HL-60 (cell line): ENCODE measurements around the gene SMIM1.
"Not testable (repeated sequence)": the region's sequence is repeated elsewhere in the genome, so short reads cannot be mapped to it uniquely, and the experiment has no call there.

Source experiments
- DNase-seq, 2 experiments: peaks; one replicate each; pipeline ENCODE4 v3.0.0-alpha.2; 2010 to 2020; ENCODE audit warnings: low read depth in 1 of 2, low spot score in 1 of 2
- H3K27ac ChIP-seq: fragments of 250-450 bp; sonication (Bioruptor Pico); replicated peaks from 2 replicates; pipeline ENCODE4 v1.5.1; 2020; ENCODE audit warnings: mild to moderate bottlenecking, moderate library complexity
- H3K27me3 ChIP-seq: fragments of 250-450 bp; sonication (Bioruptor Pico); 2 replicates; pipeline ENCODE4 v1.5.1; 2021; ENCODE audit warnings: mild to moderate bottlenecking, moderate library complexity; ENCODE audit not compliant: insufficient read depth, poor library complexity, severe bottlenecking
- H3K4me3 ChIP-seq: replicated peaks from 2 replicates; pipeline ENCODE4 v1.5.1; 2011; ENCODE audit warnings: mild to moderate bottlenecking, control low read depth, low read length; ENCODE audit not compliant: insufficient read depth
- GABPA ChIP-seq: IDR thresholded peaks from 2 replicates; pipeline ENCODE4 v1.6.1; 2012; ENCODE audit warnings: low read depth
- POLR2AphosphoS5 ChIP-seq: IDR thresholded peaks from 2 replicates; pipeline ENCODE4 v1.6.1; 2012; ENCODE audit warnings: low read depth
- SPI1 ChIP-seq: IDR thresholded peaks from 2 replicates; pipeline ENCODE4 v1.6.1; 2012; ENCODE audit warnings: low read depth, mild to moderate bottlenecking, borderline replicate concordance
- TF ChIP-seq, protein P1 (sequence below): IDR thresholded peaks from one replicate; pipeline ENCODE4 v1.5.1; 2011; ENCODE audit warnings: low read length, control low read depth, inconsistent platforms; ENCODE audit not compliant: insufficient read depth
- TF ChIP-seq, protein P2 (sequence below): IDR thresholded peaks from 2 replicates; pipeline ENCODE4 v1.6.1; 2012; ENCODE audit warnings: low read depth; ENCODE audit not compliant: insufficient replicate concordance

SMIM1 gene

DNA sequence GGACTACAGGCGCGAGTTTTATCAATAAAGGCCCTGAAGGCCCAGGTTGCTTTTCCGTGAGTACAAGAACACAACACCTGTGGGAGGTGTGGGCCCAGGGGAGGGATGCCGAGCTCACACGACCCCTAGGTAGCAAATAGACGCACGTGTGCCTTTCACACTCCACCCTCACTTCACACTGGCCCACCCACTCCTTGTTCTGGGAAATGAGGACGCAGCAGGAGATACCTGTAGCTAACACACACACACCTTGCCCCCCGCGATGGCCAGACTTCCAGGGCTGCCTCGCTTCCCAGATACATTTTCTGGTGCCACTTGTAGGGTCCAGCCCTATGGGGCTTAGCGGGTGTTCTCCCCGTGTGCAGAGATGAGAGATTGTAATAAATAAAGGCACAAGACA is 24.6 kb upstream of the SMIM1 start:
- Histone ChIP-seq H3K27ac (no peak overlapping the region), H3K27me3 (peaks cover 4% of the 10 kb centered on the region), H3K4me3 (no peak overlapping the region)
- TF ChIP-seq POLR2AphosphoS5 = no peak
- no peak for TF ChIP-seq SPI1
- TF ChIP-seq GABPA = no peak
- DNase-seq = no peak

DNA sequence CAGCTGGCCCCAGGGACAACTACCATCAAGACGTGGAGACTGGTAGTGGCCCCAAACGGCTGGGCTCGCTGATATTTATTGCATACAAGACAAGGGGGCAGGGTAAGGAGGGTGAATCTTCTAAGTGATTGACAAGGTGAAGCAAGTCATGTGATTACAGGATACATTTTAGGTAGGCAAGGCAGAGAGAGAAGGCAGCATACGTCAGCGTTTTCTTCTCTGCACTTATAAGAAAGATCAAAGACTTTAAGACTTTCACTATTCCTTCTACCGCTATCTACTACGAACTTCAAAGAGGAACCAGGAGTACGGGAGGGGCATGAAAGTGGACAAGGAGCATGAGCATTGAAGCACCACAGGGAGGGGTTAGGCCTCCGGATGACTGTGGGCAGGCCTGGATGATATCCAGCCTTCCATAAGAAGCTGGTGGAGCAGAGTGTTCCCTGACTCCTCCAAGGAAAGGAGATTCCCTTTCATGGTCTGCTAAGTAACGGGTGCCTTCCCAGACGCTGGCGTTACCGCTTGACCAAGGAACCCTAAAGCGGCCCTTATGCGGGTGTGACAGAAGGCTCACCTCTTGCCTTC is 24.1 kb upstream of the SMIM1 start:
- H3K27me3 ChIP-seq, DNase-seq, H3K27ac ChIP-seq, H3K4me3 ChIP-seq: not testable (repeated sequence)

DNA sequence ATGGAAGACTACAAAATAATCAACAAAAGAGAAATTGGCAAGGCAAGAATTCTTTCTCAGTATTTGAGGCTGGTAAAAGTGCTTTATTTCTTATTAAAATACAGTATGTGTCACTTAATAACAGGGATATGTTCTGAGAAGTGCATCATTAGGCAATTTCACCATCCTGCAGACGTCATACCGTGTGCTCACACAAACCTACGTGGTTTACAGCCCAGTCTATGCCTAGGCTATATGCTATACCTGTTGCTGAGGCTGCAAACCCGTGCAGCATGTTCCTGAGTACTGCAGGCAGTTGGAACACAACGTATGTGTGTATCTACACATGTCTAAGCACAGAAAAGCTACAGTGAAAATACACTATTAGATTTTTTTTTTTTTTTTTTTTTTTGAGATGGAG is 23.0 kb upstream of the SMIM1 start:
- TF ChIP-seq, protein P1, sequence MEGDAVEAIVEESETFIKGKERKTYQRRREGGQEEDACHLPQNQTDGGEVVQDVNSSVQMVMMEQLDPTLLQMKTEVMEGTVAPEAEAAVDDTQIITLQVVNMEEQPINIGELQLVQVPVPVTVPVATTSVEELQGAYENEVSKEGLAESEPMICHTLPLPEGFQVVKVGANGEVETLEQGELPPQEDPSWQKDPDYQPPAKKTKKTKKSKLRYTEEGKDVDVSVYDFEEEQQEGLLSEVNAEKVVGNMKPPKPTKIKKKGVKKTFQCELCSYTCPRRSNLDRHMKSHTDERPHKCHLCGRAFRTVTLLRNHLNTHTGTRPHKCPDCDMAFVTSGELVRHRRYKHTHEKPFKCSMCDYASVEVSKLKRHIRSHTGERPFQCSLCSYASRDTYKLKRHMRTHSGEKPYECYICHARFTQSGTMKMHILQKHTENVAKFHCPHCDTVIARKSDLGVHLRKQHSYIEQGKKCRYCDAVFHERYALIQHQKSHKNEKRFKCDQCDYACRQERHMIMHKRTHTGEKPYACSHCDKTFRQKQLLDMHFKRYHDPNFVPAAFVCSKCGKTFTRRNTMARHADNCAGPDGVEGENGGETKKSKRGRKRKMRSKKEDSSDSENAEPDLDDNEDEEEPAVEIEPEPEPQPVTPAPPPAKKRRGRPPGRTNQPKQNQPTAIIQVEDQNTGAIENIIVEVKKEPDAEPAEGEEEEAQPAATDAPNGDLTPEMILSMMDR = no peak
- TF ChIP-seq POLR2AphosphoS5 (no peak), GABPA (no peak), SPI1 (no peak)
- TF ChIP-seq, protein P2, sequence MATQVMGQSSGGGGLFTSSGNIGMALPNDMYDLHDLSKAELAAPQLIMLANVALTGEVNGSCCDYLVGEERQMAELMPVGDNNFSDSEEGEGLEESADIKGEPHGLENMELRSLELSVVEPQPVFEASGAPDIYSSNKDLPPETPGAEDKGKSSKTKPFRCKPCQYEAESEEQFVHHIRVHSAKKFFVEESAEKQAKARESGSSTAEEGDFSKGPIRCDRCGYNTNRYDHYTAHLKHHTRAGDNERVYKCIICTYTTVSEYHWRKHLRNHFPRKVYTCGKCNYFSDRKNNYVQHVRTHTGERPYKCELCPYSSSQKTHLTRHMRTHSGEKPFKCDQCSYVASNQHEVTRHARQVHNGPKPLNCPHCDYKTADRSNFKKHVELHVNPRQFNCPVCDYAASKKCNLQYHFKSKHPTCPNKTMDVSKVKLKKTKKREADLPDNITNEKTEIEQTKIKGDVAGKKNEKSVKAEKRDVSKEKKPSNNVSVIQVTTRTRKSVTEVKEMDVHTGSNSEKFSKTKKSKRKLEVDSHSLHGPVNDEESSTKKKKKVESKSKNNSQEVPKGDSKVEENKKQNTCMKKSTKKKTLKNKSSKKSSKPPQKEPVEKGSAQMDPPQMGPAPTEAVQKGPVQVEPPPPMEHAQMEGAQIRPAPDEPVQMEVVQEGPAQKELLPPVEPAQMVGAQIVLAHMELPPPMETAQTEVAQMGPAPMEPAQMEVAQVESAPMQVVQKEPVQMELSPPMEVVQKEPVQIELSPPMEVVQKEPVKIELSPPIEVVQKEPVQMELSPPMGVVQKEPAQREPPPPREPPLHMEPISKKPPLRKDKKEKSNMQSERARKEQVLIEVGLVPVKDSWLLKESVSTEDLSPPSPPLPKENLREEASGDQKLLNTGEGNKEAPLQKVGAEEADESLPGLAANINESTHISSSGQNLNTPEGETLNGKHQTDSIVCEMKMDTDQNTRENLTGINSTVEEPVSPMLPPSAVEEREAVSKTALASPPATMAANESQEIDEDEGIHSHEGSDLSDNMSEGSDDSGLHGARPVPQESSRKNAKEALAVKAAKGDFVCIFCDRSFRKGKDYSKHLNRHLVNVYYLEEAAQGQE = no peak
- Histone ChIP-seq H3K27ac (no peak overlapping the region), H3K4me3 (no peak overlapping the region), H3K27me3 (peaks cover 4% of the 10 kb centered on the region)
- DNase-seq = no peak

DNA sequence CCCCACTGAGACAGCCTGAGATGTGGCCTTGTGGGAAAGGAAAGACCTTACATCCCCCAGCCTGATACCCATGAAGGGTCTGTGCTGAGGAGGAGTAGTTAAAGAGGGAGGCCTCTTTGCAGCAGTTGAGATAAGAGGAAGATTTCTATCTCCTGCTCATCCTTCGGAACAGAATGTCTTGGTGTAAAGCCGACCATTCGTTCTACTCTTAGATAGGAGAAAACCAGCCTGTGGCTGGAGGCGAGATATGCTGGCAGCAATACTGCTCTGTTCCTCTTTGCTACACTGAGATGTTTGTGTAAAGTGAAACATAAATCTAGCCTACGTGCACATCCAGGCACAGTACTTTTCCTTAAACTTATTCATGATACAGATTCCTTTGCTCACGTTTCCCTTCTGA is 21.8 kb upstream of the SMIM1 start:
- TF ChIP-seq, protein P1 = no peak
- TF ChIP-seq, protein P2 = no peak
- no peak for TF ChIP-seq SPI1
- TF ChIP-seq POLR2AphosphoS5 = no peak
- TF ChIP-seq GABPA = no peak
- peaks cover 4% of the 10 kb centered on the region for H3K27me3 ChIP-seq

DNA sequence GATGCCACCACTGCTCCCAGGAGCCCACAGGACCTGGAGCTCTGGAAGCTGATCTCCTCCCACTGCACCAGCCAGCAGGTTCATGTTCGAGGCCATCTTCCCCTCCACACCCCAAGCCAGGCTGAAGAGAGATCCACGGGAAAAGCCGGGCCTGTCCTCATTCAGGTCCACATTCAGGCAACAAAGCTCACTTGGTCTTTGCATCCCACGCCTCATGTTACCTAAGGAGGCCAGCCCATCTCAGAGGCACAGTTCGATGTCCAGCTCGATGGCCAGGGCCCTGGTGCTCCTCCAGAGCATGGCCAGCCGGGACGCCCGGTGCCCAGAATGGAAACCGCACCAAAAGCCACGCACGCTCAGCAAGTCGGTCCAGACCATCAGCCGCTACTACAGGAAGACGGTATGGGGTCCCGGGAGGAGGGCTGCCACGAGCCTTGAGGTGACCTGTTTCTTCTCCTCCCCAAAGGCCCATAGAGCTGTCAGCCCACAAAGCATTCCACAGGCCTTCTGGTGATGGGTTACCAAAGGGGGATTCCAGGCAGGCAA is 20.1 kb upstream of the SMIM1 start, which contains the start of gene CCDC27:
TSS of gene CCDC27 (plus strand) at position 51 of the 546 bp plus-strand sequence. CDS start at position 83, 32 bp downstream.
- Histone ChIP-seq H3K4me3 (no peak within 1 kb of the TSS), H3K27me3 (peaks cover 4% of the 10 kb centered on the region), H3K27ac (no peak within 1 kb of the TSS)
- DNase-seq = no peak
- no peak for TF ChIP-seq GABPA
- no peak for TF ChIP-seq POLR2AphosphoS5
- TF ChIP-seq, protein P1 = no peak
- no peak for TF ChIP-seq SPI1
- TF ChIP-seq, protein P2 = no peak

More for the DNA sequence above, 21.8 kb upstream of the SMIM1 start:
- no peak overlapping the region for H3K4me3 ChIP-seq
- H3K27ac ChIP-seq = no peak overlapping the region
- DNase-seq = no peak
